CD4-positive, alpha-beta T cell treated with Interleukin-1 beta for 1 hour (primary cell): ENCODE measurements around the gene FBXL19.

Experiments used
- DNase-seq, 2 donors: peaks; one replicate each; pipeline ENCODE4 v3.0.0-alpha.2; 2020 to 2022

FBXL19 gene

GRCh38 chr16:30991052-30991451 is 67.7 kb downstream of the FBXL19 start:
- no peak for DNase-seq

GRCh38 chr16:30992276-30992780 is 69.0 kb downstream of the FBXL19 start:
- no peak for DNase-seq

- no peak for DNase-seq
Observed at GRCh38 chr16:30992931-30993816, 69.8 kb downstream of the FBXL19 start.

DNA sequence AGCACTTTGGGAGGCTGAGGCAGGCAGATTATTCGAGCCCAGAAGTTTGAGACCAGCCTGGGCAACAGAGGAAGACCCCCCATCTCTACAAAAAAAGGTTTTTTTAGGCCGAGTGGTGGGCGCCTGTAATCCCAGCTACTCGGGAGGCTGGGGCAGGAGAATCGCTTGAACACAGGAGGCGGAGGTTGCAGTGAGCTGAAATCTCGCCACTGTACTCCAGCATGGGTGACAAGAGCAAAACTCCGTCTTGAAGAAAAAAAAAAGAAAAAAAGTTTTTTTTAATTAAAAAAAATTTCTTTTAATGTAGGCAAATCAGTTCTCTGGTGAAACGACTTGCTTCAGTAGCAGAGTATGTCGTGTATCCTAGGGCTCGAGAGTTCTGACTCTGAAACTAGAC is 72.6 kb downstream of the FBXL19 start:
- DNase-seq, result no peak

- DNase-seq, result no peak
Observed at GRCh38 chr16:30996324-30996984, 73.1 kb downstream of the FBXL19 start.

GRCh38 chr16:30996985-30997724 is 73.8 kb downstream of the FBXL19 start:
- peak; percentile 83 to 84 for DNase-seq

DNA sequence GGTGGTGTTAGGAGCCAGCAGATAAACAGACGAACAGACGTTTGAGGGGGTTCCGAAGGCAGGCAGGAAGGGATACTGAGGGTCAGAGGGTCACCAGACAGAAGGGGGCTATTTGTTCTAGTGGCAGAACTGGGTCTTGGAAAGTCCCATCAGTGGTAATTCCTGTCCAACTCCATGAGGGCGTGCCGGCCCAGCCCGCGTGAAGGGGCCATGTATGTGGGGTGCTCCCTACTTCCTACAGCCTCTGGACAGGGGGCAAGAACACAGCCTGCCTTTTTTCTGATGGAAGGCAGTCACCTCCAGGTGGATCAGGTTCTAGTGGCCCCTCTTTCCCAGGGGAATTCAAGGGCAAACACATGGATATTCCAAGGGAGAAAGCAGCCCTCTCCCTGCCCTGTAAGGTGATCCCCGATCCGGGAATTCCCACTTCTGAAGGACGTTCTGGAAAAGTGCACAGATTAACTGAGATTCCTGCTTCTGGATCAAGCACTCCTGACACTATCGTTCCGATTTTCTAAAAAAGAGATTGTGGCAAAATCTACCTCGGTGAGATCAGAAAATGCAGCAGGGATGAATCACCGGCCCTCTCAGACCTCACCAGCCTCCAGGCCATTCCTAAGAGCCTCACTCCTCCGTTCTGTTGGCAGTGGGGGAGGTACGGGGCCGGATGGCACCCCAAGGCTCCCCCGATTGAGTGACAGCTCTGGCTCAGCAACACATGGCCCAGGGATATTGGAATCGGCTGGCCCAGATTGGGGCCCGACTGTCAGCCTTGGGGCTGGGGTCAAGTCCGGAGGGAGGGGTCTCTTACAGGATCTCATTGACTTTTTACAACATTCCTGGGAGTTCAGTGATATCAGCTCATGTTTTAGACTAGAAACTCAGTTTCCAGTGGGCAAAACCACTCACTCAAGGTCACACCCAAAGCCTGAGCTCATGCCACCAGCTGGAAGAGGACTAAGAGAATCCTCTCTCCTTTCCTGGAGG is 74.6 kb downstream of the FBXL19 start:
- no peak for DNase-seq
